IMR-90 (cell line): Measurements from ENCODE around the gene TUBB4A. TPM values are rescaled to one million over a fixed set of nuclear protein-coding genes. Genes with fewer than 3 reads are reported as not detected.

ENCODE experiments used
- ATAC-seq: fragments of 200-7000 bp; cut with Tn5 transposase; 2 replicates; pipeline ENCODE4 v1.9.1; 2020; ENCODE audit warnings: low read depth, mild to moderate bottlenecking, moderate library complexity
- BruUV-seq: library from RNA; stranded (reverse); fragments of 400-500 nt; replicated peaks from 2 replicates; lab custom pipeline; 2021; lab: Mats Ljungman, UMichigan
- CTCF ChIA-PET: fragments of 300-600 bp; formaldehyde crosslinking; extraction: SDS; loops from one replicate; lab custom pipeline; 2021; ENCODE audit warnings: antibody characterized with exemption; lab: Yijun Ruan, JAX
- POLR2A ChIA-PET: fragments of 300-600 bp; sonication (Branson Sonifier 250); formaldehyde crosslinking; loops from one replicate; lab custom pipeline; 2022; ENCODE audit warnings: antibody characterized with exemption; ENCODE audit not compliant: unreplicated experiment; lab: Charles Lee
- DNase-seq: peaks from one replicate; pipeline ENCODE4 v3.0.0; 2013
- H2AFZ ChIP-seq: replicated peaks from 2 replicates; pipeline ENCODE3; 2013; ENCODE audit warnings: low read length, mild to moderate bottlenecking; ENCODE audit not compliant: poor library complexity
- H2AK5ac ChIP-seq: 2 replicates; pipeline ENCODE4 v1.6.1; 2013; ENCODE audit warnings: low read depth, low read length, inconsistent platforms
- H2AK9ac ChIP-seq: replicated peaks from 2 replicates; pipeline ENCODE3; 2013; ENCODE audit warnings: mild to moderate bottlenecking, low read depth, low read length, moderate library complexity; ENCODE audit not compliant: poor library complexity
- H2BK120ac ChIP-seq: 2 replicates; pipeline ENCODE4 v1.6.1; 2013; ENCODE audit warnings: low read depth, low read length, inconsistent platforms
- H2BK15ac ChIP-seq: 3 replicates; pipeline ENCODE4 v1.6.1; 2013; ENCODE audit warnings: low read depth, low read length, inconsistent platforms
- H2BK20ac ChIP-seq: 2 replicates; pipeline ENCODE4 v1.6.1; 2013; ENCODE audit warnings: low read depth, mild to moderate bottlenecking, inconsistent platforms, low read length, moderate library complexity
- H2BK5ac ChIP-seq: 2 replicates; pipeline ENCODE4 v1.6.1; 2013; ENCODE audit warnings: mild to moderate bottlenecking, low read depth, low read length, inconsistent platforms; ENCODE audit not compliant: poor library complexity, severe bottlenecking
- H3K14ac ChIP-seq: replicated peaks from 2 replicates; pipeline ENCODE4 v1.6.1; 2013; ENCODE audit warnings: low read depth, low read length, inconsistent platforms
- H3K18ac ChIP-seq: 2 replicates; pipeline ENCODE4 v1.6.1; 2013; ENCODE audit warnings: low read depth, low read length, control low read depth
- H3K23ac ChIP-seq: 2 replicates; pipeline ENCODE4 v1.6.1; 2013; ENCODE audit warnings: low read depth, low read length, inconsistent platforms
- H3K27ac ChIP-seq: 2 replicates; pipeline ENCODE4 v1.5.1; 2013; ENCODE audit warnings: mild to moderate bottlenecking, control low read depth, low read length; ENCODE audit not compliant: insufficient read depth
- H3K27me3 ChIP-seq: 2 replicates; pipeline ENCODE4 v1.6.1; 2013; ENCODE audit warnings: low read length; ENCODE audit not compliant: control insufficient read depth, insufficient read depth
- H3K36me3 ChIP-seq: 2 replicates; pipeline ENCODE4 v1.6.1; 2013; ENCODE audit warnings: low read length, mixed read lengths; ENCODE audit not compliant: control insufficient read depth, insufficient read depth
- H3K4ac ChIP-seq: 2 replicates; pipeline ENCODE4 v1.6.1; 2013; ENCODE audit warnings: low read depth, low read length, inconsistent platforms
- H3K4me1 ChIP-seq: 2 replicates; pipeline ENCODE4 v1.6.1; 2013; ENCODE audit warnings: low read length, mixed read lengths; ENCODE audit not compliant: control insufficient read depth, insufficient read depth
- H3K4me2 ChIP-seq: 2 replicates; pipeline ENCODE4 v1.6.1; 2013; ENCODE audit warnings: low read depth, mild to moderate bottlenecking, control low read depth, low read length, moderate library complexity
- H3K4me3 ChIP-seq: 2 replicates; pipeline ENCODE4 v1.5.1; 2013; ENCODE audit warnings: low read depth, mild to moderate bottlenecking, control low read depth, low read length, moderate library complexity; ENCODE audit not compliant: insufficient read depth
- H3K56ac ChIP-seq: 2 replicates; pipeline ENCODE4 v1.6.1; 2013; ENCODE audit warnings: low read length, inconsistent platforms; ENCODE audit not compliant: insufficient read depth; ENCODE audit errors: extremely low read depth
- H3K79me1 ChIP-seq, 2 experiments: 2 replicates each; pipeline ENCODE4 v1.6.1; 2013; ENCODE audit warnings: low read length in 2 of 2, inconsistent platforms in 1 of 2, low read depth in 1 of 2
- H3K9ac ChIP-seq: 2 replicates; pipeline ENCODE4 v1.6.1; 2013; ENCODE audit warnings: low read depth, low read length, control low read depth
- H3K9me1 ChIP-seq: 2 replicates; pipeline ENCODE4 v1.6.1; 2013; ENCODE audit warnings: low read length, inconsistent platforms; ENCODE audit not compliant: insufficient read depth
- H3K9me3 ChIP-seq: 2 replicates; pipeline ENCODE4 v1.6.1; 2013; ENCODE audit warnings: low read length; ENCODE audit not compliant: control insufficient read depth, insufficient read depth
- H4K20me1 ChIP-seq: 2 replicates; pipeline ENCODE4 v1.6.1; 2013; ENCODE audit warnings: low read length, inconsistent platforms; ENCODE audit not compliant: insufficient read depth
- H4K5ac ChIP-seq: 2 replicates; pipeline ENCODE4 v1.6.1; 2013; ENCODE audit warnings: mild to moderate bottlenecking, low read depth, low read length, control low read depth
- H4K8ac ChIP-seq, 2 experiments: 2 replicates each; pipeline ENCODE4 v1.6.1; 2013; ENCODE audit warnings: low read depth in 2 of 2, low read length in 2 of 2, control low read depth in 1 of 2, inconsistent platforms in 1 of 2
- H4K91ac ChIP-seq: 2 replicates; pipeline ENCODE4 v1.6.1; 2013; ENCODE audit warnings: low read depth, low read length, inconsistent platforms; ENCODE audit not compliant: insufficient read depth
- BHLHE40 ChIP-seq: fragments of 150-350 bp; IDR thresholded peaks from 2 replicates; pipeline ENCODE4 v1.6.1; 2016; ENCODE audit warnings: mild to moderate bottlenecking, low read depth, low read length
- CHD1 ChIP-seq: IDR thresholded peaks from 2 replicates; pipeline ENCODE4 v1.6.1; 2012; ENCODE audit warnings: low read depth, low read length, improper control_type of control experiment
- MAFK ChIP-seq: IDR thresholded peaks from 2 replicates; pipeline ENCODE4 v1.6.1; 2012; ENCODE audit warnings: low read depth, low read length, improper control_type of control experiment
- MAZ ChIP-seq: IDR thresholded peaks from 2 replicates; pipeline ENCODE4 v1.6.1; 2012; ENCODE audit warnings: low read depth, mild to moderate bottlenecking, low read length, improper control_type of control experiment, moderate library complexity, borderline replicate concordance
- MXI1 ChIP-seq: IDR thresholded peaks from 2 replicates; pipeline ENCODE4 v1.6.1; 2012; ENCODE audit warnings: low read depth, mild to moderate bottlenecking, low read length, moderate library complexity, borderline replicate concordance
- NFE2L2 ChIP-seq: fragments of 150-350 bp; IDR thresholded peaks from 2 replicates; pipeline ENCODE4 v1.6.1; 2016; ENCODE audit warnings: low read depth, mild to moderate bottlenecking, low read length
- POLR2A ChIP-seq: IDR thresholded peaks from 2 replicates; pipeline ENCODE4 v1.6.1; 2012; ENCODE audit warnings: mild to moderate bottlenecking, low read depth, low read length
- RAD21 ChIP-seq: IDR thresholded peaks from 2 replicates; pipeline ENCODE4 v1.6.1; 2012; ENCODE audit warnings: low read length, improper control_type of control experiment
- RCOR1 ChIP-seq: IDR thresholded peaks from 2 replicates; pipeline ENCODE4 v1.6.1; 2012; ENCODE audit warnings: mild to moderate bottlenecking, low read length, improper control_type of control experiment; ENCODE audit not compliant: insufficient replicate concordance
- SMC3 ChIP-seq: fragments of 150-350 bp; IDR thresholded peaks from 2 replicates; pipeline ENCODE4 v1.6.1; 2016; ENCODE audit warnings: low read depth, mild to moderate bottlenecking, antibody characterized with exemption, low read length, moderate library complexity
- WGBS, 2 experiments: methylation state at CpG; one replicate each; pipeline versions ENCODE4 v1.1.5 to v1.1.7; 2013; ENCODE audit warnings: missing lambda C conversion rate in 2 of 2; ENCODE audit not compliant: insufficient read length in 1 of 2; ENCODE audit errors: extremely low coverage in 2 of 2; 5-methylcytosine and 5-hydroxymethylcytosine counted together
- dilution Hi-C: fragments of 300-500 bp; cut with HindIII; formaldehyde crosslinking; loops from one replicate; pipeline ENCODE4 v1.14.3; 2018; ENCODE audit warnings: low sequenced_read_pairs; ENCODE audit not compliant: unreplicated experiment
- in situ Hi-C: fragments of 300-500 bp; cut with MboI; formaldehyde crosslinking; loops from 3 replicates; pipeline ENCODE4 v1.14.3; 2019; ENCODE audit warnings: low sequenced_read_pairs, inconsistent platforms, mixed read lengths
- intact Hi-C: fragments of 100-400 bp; cut with micrococcal nuclease; formaldehyde crosslinking; loops from 2 replicates; pipeline ENCODE4 v1.10.0; 2022
- polyA plus RNA-seq, 3 experiments: library from polyadenylated mRNA; depleted of rRNA; stranded (reverse); fragments of >200 nt; gene quantifications; 2 replicates each; pipeline ENCODE4 v1.2.3, GENCODE V29; 2012; ENCODE audit warnings: low replicate concordance in 1 of 3
- total RNA-seq: library from RNA; depleted of rRNA; stranded (reverse); fragments of >200 nt; gene quantifications from 2 replicates; pipeline ENCODE4 v1.2.3, GENCODE V29; 2012

The TUBB4A gene
- total and polyA plus RNA-seq, 2 of the 4 experiments (the other 2 are of a cell fraction), result not detected

- TF ChIP-seq SMC3, result no peak
Measured at GRCh38 chr19:6532244-6532999, 30.3 kb upstream of the TUBB4A start (continued).

GRCh38 chr19:6531956-6532243 is 29.8 kb upstream of the TUBB4A start:
- no peak overlapping the region for H2AFZ ChIP-seq
- H3K18ac ChIP-seq, result no peak overlapping the region
- H4K91ac ChIP-seq, result no peak overlapping the region
- H3K27me3 ChIP-seq, result peaks cover 15% of the 10 kb centered on the region; the same call in 1 of the 2 replicates
- no peak overlapping the region for H2BK120ac ChIP-seq
- no peak overlapping the region for H3K9ac ChIP-seq
- no peak overlapping the region for H2AK5ac ChIP-seq
- WGBS, 2 experiments, result 20% methylated on average over 1 of the region's 5 CpGs; no CpG with 5 or more reads in 1 of the 2 experiments
- H3K56ac ChIP-seq, result no peak overlapping the region
- H3K4me1 ChIP-seq, result no peaks in the 10 kb centered on the region
- BruUV-seq, result no TSS peak
- ChIA-PET CTCF (no interaction called here), POLR2A (no interaction called here)
- no peak overlapping the region for H3K23ac ChIP-seq
- H3K36me3 ChIP-seq, result no peaks in the 10 kb centered on the region
- DNase-seq (no peak), ATAC-seq (no peak)
- H4K20me1 ChIP-seq, result no peaks in the 10 kb centered on the region
- H2BK15ac ChIP-seq, result no peak overlapping the region
- H3K9me1 ChIP-seq, result no peaks in the 10 kb centered on the region
- in situ Hi-C loops, result no loop called here
- no peak overlapping the region for H3K4me3 ChIP-seq
- no peak overlapping the region for H4K5ac ChIP-seq
- no peak overlapping the region for H3K4me2 ChIP-seq
- H2BK5ac ChIP-seq, result peak overlapping the region; percentile 78
- dilution Hi-C loops, result no loop called here
- TF ChIP-seq POLR2A (no peak), NFE2L2 (no peak), MAZ (no peak), RCOR1 (no peak), CHD1 (no peak), MAFK (no peak), RAD21 (no peak), MXI1 (no peak), BHLHE40 (no peak)
- H3K4ac ChIP-seq, result no peak overlapping the region
- H2BK20ac ChIP-seq, result no peak overlapping the region
- H2AK9ac ChIP-seq, result no peak overlapping the region
- H3K27ac ChIP-seq, result no peak overlapping the region
- intact Hi-C loops, result loop anchor here (5.0 kb wide), 1 partner anchor 205 kb away; the partner anchor contains the start of genes GPR108 and TRIP10
- H3K14ac ChIP-seq, result no peak overlapping the region
- H3K79me1 ChIP-seq, result no peaks in the 10 kb centered on the region
- 0 out of 2 replicates have a peak, but pooled peaks cover 2% of the 10 kb centered on the region for H3K9me3 ChIP-seq
- no peak overlapping the region for H4K8ac ChIP-seq
